ENCODE results near the gene FOXJ3.

The FOXJ3 gene

DNA sequence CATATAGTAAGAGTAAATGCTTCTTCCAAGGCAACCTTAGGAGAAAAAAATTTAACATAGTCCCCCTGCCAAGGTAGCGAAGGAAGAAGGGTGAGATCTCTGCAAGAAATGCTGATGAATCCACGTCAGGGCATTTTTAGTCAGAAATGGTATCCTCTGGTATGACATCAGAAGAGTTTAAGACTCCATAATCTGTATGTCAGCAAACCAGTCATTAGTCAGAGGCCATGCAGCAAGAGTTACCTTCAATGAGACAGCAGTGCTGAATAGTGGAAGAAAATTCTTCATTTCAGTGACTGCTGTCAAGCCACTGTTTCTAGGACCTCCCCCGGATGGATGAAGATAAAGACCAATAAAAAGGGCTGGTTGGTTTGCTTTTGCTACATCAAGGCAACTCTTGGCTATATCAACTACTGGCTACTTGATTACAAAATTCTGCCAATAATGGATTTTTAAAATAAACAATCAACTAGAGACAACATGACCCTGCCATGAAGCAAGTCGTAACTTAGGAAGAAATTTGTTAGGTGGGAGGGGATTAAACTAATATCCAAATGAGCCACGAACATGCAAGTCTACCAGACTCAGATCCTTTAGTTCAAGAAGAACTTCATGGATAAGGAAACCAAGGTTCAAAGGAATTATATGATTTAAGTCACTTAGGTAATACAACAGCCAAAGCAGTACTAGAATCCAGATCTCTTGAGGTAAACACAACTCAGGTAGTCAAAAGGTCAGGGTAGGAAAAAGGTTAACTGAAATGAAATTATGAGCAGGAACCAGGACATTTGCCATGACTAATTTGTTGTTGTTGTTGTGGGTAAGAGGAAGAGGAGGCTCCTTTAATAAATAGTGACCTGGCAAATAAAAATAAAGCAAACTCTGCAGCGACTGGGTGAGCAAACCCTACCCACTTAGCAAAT lies 144.8 kb downstream of the FOXJ3 start:
- DNase-seq (ENCODE audit: low read depth in 2 of 2) = no peak

DNA sequence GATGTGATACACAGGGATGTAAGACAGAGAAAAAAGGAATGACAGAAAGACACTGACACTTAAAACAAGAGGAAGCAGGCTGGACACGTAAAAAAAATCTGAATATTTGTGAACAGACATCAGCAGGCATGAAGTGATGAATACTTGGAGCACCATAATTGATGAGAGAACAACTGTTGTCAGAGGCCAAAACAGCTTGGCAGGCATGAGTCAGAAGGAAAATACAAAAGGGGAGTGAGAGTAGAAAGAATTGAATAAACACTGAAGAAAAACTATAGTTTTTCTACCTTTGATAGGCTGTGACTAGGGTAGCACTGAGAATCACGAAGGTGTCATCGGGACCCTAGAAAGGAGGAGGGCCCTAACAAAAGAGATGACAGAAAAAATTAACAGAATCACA lies 148.9 kb downstream of the FOXJ3 start:
- DNase-seq (ENCODE audit: low read depth in 2 of 2) = no peak

DNA sequence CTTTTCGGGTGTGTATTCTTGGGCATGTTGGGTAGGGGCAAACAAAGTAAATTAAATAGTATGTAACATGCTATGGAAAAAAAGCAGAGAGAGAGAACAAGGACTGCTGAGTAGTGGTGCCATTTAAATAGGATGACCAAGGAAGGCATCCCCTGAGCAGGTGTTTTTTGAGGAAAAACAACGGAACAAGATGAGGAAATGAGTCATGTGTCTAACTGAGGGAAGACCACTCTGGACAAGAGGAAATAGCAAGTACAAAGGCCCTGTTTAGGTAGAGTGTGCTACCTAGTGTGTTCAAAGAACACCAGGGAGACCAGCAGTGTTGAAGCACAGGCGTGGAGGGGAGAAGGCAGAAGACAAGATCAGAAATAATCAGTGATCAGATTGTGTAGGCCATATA lies 150.4 kb downstream of the FOXJ3 start:
- no peak for DNase-seq (ENCODE audit: low read depth in 2 of 2)

DNA sequence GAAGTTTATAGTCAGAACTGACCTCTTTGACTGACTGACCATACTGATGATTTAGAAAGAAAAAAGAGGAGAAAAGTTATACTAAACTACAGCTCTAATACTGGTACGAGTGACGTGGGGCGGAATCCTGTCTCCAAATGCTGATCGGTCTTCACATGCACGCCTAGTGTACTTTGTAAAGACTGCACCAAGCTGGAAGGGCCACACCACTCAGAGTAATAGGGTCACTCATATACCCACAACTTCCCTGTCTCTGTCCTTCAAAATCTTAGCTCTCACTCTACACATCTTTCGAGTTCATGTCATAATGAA lies 151.1 kb downstream of the FOXJ3 start:
- no peak for DNase-seq (ENCODE audit: low read depth in 2 of 2)

DNA sequence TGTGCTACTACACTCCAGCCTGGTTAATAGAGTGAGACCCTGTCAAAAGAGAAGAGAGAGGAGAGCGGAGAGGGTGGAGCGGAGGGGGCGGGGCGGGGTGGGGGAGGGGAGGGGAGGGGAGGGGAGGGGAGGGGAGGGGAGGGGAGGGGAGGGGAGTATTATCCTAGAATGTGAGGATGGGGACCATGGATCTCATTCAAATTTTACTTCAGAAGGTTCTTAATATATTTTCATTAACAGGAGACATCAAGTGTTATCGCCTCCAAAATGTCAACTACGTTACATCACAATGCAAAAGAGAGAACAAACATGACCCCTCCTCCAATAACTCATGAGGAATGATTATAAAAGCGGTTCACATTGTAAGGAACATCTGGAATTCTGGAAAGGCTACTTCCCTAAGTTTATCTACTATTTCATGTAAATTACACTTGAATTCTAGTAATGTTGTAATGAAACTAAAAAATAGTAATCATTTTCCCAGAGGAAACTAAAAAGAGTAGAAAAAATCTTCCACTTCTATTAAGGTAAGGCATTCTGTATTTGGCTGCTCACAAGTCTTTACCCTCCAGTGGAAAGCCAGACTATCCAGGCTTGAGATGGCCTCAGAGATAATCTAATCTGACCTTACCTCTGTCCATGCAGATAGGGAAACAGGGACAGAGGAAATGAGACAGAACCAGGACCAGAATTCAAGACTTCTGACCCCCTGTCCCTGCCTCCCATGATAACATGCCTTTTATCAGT lies 151.7 kb downstream of the FOXJ3 start:
- no peak for DNase-seq (ENCODE audit: low read depth in 2 of 2)

DNA sequence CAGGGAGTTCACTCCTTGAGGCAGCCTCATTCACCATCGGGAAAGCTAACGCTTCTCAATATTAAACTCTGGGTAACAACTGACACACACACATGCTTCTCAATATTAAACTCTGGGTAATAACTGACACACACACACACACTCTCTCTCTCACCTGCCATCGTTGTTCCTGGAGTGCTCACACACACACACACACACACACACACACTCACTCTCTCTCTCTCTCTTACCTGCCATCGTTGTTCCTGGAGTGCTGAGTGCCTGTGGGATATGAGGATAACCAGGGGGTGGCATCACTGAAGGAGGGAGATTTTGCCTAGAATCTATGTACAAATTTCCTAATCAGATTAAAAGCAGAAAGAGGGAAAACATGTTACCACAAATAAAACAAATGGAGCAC lies 153.3 kb downstream of the FOXJ3 start:
- DNase-seq (ENCODE audit: low read depth in 2 of 2) = no peak

DNA sequence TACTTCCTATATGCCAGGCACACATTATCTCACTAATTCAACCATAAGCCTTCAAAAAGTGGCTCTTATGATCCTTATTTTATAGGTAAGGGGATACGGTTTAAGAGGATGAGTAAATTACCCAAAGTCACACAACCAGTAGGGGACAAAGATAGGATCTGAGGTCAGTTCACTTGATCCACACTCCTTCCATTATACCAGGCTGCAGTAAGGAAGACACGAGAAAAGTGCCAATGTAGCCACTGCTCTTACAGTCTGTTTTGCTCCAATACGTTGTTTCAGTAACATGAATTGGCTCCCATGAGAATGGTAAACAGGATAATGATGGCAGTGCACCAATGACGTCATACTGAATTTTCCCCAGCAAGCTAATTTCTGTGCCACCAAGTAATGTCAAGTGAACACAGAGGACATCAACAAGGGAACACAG lies 155.1 kb downstream of the FOXJ3 start:
- DNase-seq (ENCODE audit: low read depth in 2 of 2) = no peak

DNA sequence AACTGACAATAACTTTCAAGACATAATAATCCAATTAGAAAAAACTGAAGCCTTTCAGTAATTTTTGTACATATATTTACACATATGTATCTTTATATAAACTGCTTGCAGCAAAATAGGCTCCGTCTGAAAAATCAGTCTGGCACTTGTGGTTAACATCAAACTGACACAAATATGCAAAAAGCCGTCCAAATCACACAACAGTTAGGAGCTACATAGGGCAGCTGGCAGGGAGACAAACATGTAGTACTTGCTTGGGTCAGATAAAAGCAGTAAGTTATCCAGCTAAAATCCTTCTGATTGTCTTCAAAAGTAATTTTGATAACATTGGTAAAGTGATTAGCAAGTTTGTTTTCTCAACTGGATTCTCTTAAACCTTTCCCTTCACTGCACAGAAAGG lies 155.8 kb downstream of the FOXJ3 start:
- no peak for DNase-seq (ENCODE audit: low read depth in 2 of 2)

DNA sequence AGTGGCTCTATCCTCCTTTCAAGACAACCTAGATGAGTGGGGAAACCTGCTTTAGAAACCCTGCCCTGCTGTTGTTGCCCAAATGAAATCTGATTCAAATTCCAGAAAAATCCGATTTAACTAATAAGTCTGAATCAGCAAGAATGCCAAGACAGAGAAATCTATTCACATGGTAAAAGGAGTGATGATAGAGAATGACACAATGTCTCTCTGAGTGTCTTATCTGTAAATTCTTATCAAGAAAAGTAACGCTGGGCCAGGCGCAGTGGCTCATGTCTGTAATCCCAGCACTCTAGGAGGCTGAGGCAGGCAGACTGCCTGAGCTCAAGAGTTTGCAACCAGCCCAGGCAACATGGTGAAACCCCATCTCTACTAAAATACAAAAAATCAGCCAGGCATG lies 156.8 kb downstream of the FOXJ3 start:
- no peak for DNase-seq (ENCODE audit: low read depth in 2 of 2)

DNA sequence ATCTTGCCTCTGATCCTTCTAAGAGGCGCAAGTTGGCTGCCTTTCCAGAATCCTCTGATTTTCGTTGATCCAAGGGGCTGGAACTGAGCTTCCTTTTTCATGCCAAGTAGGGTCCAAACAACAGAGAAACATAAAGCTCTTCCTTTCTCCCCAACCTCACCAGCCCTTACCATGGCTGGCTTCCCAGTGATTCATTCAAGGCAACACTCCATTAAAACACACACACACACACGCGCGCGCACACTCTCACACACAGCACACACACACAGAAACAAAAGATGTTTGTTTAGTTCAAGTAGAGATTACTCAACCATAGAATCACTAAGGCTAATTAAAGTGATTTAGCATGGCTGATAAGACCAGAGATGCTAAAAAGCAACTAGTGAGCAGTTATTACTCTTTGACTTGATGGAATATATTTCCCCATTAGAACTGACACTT lies 157.5 kb downstream of the FOXJ3 start:
- no peak for DNase-seq (ENCODE audit: low read depth in 2 of 2)

DNA sequence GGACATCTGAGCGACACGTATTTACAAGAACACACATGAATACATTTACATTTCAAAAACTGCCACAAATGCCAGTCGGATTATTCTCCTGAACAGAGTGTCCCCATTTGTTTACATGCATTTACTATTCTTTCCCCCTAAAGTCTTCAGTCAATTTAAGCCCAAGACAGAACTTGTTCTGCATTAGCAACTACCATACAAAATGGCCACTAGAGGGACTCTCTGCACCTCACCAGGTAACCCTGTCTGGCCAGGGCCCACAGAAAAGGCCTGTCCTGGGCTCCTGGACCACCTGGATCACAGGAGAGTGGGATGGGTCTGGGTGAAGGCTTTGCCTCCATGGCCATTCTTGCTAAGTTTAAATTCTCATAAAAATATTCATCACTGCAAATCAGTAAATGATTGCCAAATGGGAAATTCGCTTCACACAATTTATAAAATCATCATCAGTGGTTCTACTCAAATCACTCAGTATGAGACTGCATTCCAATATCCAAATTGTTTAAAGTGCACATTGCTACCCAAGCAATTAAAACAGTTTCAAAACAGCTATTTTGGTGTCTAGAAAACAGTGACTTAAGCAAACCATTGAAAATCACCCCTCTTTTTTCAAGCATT lies 158.0 kb downstream of the FOXJ3 start:
- no peak for DNase-seq (ENCODE audit: low read depth in 2 of 2)

DNA sequence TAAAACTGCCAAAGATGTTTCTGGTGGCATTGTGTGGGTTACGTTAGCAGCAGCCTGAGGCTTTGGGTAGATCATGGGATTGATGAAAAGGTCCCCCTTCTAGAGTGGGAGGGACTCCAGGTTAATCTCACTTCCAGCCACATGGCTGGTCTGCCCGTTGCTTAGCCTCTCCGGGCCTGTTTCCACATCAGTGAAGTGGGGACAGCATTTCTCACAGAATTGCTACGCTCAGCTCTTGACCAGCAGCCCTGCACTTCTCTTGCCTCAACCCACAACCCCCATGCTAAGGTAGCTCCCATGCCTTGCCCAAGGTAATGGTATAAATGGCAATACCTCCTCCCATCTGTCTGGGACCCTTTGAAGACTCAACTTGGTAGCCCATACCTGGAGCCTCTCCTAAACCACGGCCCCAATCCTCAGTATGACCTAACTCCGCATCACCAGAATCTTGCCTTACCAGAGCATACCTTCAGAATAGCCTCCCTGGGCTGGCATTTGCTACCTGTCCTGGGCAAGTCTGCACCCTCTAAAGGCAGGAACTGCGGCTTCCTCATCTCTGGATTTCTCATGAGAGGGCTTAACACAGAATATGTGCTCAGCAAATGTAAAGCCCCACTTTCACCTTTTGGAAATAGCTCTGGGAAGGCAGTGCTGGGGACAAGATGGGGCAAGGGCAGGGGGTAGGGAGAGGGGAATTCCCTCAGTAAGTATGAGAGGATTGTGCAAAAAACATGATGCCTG lies 159.6 kb downstream of the FOXJ3 start:
- no peak for DNase-seq (ENCODE audit: low read depth in 2 of 2)

DNA sequence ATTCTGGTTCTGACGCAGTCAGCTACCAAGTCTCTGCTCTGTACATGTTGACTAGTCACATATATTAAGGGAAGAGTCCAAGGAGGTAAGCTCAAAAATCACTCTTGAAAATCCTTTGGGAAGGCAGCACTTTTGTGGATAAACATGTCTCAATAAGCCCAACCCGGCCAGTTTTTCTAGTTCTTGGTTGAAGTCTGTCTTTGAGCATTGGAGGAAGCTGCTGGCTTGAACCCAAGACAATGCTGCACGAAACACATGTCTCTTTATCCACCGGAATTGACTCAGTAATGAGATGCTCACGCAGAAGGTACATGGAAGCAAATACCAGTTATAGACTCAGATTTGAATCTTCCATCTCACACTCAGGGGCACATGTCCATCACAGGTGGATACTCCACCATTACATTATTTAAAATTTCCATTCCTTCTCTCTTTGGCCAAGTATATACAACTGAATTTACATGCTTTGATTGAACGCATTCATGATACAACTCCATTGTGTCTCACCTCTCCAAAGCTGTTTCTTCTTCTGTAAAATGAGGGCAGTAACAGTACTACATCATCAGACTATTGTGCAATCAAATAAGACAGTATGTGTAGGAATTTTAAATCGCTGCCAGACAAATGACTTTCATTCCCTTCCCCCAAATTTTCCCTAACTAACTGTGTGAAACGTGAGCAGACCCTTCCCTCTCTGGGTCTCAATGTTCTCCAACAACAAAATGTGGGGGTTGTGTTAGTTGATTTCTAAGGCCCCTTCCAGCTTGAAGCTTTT lies 160.9 kb downstream of the FOXJ3 start:
- DNase-seq (ENCODE audit: low read depth in 2 of 2) = no peak

DNA sequence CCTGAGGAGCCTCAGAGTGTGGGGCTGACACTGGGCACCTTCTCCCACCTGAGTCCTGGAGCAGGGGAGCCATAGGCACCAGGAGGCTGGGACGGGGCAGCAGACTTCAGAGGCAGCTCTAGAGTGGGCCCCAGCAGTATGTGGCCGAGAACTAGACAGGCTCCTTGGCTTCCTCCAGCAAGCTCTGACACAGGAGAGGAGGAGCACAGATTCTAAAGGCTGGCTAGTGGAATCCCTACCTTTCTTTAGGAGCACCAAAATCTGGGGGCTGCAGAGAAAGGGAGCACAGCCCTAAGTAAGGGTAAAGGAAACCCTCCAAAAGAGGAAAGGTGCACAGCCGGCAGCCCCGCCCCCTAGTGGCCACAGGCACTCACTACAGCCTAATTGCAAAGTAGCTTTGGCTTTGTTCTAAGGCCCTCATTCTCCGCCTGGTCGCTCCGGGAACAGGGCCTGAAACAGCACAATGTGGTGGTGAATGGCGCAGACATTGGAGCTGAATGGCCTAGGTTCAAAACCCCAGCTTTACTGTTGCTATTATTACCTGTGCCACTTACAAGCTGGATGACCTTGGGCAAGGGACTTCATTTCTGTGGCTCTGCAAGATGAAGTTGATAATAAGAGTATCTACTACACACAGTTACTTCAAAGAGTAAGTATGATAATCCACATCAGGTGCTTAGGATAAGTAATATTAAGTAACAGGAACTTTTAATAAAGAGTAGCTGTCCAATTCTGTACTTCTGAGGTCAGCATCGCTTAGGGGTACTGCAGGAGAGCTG lies 161.7 kb downstream of the FOXJ3 start:
- DNase-seq (ENCODE audit: low read depth in 2 of 2) = peak; percentile 41 to 59

DNA sequence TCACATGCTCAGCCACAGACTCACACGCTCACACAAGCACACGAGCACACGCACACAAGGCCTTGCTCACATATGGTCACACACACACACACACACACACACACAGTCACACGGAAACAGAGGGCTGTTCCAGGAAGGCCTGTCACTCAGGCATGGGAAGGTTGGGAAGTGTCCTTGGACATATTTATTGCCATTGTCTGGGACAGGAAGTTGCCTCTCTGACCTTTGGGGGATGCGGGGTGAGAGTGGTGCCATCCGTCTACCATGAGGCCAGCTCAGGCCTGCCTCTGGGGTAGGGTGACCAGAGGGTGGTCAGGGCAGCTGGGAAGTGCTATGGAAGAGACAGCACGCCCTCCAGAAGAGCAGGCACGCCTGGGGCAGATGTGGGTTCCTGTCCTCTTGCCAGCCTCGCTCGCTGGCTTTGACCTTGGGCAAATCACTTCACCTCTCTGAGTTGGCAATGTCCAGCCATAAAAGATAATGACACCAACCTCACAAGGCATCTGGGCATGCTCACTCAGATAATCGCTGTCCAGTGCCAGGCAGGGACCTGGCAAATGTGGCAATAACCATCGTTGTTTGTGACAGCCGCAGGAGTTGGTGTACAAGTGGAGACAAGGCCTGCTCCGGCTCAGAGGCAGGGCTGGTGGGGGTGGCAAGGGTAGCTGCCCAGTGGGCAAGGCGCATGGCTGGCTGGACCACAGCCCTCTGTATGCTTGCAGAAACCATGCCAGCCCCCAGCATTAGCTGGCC lies 162.5 kb downstream of the FOXJ3 start:
- no peak for DNase-seq (ENCODE audit: low read depth in 2 of 2)

DNA sequence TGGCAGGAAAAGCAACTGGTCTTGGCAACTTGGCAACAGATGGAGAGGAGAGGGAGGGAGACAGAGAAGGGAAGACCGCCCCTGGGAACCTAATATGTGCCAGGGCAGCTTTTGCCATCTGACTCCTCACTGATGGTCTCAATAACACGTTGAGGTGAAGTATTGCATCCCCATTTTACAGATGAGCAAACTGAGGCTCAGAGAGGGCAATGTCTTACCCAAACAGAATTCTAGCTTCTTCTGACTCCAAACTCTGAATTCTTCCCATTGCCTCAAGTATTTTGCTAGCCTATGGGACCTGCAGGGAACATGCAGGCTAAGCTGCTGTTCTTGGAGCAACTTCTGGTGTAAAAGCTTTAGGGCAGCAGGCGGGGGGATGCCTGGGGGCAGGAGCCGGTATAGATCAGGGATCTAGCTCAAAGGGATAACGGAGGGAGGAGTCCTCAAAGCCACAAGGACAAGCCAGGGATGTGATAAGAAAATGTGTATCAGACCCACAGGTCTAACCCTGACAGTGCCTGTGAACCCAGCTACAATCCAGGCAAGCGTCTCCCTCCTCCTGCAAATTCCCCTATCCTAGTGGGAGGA lies 163.3 kb downstream of the FOXJ3 start:
- DNase-seq (ENCODE audit: low read depth in 2 of 2) = no peak

DNA sequence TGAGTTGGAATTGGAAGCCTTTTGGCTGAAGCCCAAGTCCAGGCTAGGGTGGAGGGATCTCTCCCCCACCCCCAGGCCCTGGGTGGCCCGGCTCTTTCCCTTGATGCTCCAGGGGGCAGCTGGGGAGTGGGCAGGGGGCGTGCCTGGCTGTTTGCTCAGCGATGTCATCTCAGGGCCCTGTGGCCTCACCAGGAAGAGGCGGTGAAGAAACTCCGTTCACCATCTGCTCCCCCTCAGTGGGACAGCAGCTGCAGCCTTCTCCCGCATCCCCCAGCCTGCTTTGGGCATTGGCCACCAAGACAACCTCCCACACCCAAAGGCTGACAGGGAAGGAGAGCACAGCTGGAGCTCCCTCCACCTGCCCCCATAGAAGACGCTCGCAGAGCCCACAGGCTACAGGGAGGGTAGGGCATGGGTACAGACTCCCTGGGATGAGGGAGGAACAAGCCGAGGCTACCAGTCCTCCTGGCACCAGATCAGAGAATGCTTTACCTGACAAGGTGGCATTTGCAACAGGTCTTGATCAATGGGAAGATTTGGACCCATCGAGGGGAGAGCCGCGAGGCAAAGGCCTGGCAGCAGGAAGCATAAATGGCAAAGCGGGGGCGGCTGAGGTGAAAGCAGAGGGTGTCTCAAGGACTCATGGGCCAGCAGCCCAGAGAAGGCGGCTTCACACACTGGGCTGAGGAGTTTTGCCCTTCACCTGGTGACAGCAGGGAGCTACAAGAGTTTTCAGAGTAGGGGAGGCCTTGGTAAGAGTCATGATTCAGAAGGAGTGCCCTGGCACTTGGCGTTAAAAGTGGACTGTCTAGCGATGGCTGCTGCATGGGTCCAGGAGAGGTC lies 164.0 kb downstream of the FOXJ3 start:
- DNase-seq (ENCODE audit: low read depth in 2 of 2) = no peak

DNA sequence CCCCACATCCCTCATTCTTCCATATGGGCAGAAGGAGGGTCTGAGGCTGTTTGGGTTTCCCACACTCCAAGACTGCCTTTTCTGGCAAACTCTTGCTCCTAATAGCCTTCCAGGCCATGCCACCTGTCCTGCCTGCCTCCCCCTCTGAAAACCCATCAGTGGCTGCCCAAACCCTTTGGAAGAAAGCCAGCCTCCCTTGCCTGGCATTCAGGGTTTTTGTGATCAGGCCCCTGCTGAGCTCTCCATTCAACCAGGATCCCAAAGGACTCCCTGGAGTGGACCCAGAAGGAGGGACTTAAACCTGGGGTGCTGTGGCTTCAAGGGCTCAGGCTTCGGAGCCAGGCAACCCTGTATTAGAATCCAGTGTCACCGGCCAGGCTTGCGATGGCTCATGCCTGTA lies 166.3 kb downstream of the FOXJ3 start:
- no peak for DNase-seq (ENCODE audit: low read depth in 2 of 2)

DNA sequence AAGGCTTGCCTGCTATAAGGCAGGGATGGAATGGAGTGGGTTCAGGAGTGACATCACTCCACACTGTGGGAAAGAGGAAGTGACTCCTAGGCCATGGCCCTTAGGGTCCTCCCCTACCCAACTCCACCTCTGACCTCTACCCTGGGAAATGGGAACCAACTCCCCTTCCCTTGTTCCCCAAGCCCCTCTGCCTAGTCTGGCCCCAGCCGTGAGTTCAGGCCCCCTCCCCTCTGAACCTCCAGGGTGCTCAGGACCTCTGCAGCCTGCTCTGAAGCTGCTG lies 166.7 kb downstream of the FOXJ3 start:
- no peak for DNase-seq (ENCODE audit: low read depth in 2 of 2)
